ENCODE data around the gene PARG.

Gene PARG

GRCh38 chr10:49783645-49784044 is 158.2 kb downstream of the PARG start:
- Histone ChIP-seq H3K36me3 (replicated peaks; ENCODE audit: insufficient read depth, low read length) (no peaks in the 10 kb centered on the region), H3K9me2 (replicated peaks; ENCODE audit: insufficient read depth, low read length) (no peaks in the 10 kb centered on the region), H3F3A (ENCODE audit: insufficient read depth, low read length) (no peaks in the 10 kb centered on the region), H3K9me3 (replicated peaks; ENCODE audit: insufficient read depth, low read length) (no peaks in the 10 kb centered on the region), H4K20me1 (ENCODE audit: insufficient read depth, low read length) (no peaks in the 10 kb centered on the region), H3K4me2 (ENCODE audit: low read depth, low read length) (no peak overlapping the region), H2AFZ (ENCODE audit: low read length) (no peak overlapping the region), H3K27ac (ENCODE audit: low read length) (no peak overlapping the region), H3K4me1 (ENCODE audit: low read length) (no peaks in the 10 kb centered on the region), H3K4me3 (ENCODE audit: low read length) (no peak overlapping the region), H3K79me2 (ENCODE audit: low read length) (no peaks in the 10 kb centered on the region), H3K27me3 (replicated peaks; ENCODE audit: insufficient read depth, low read length) (no peaks in the 10 kb centered on the region), H3K9ac (ENCODE audit: low read length) (no peak overlapping the region)
- no peak for DNase-seq
- TF ChIP-seq EZH2phosphoT487 (IDR thresholded peaks at IDR 0.05; ENCODE audit: low read length) (no peak), CTCF (IDR thresholded peaks at IDR 0.05; ENCODE audit: low read length) (no peak), EZH2 (optimal IDR thresholded peaks at IDR 0.05; ENCODE audit: low read depth, low read length) (no peak)

DNA sequence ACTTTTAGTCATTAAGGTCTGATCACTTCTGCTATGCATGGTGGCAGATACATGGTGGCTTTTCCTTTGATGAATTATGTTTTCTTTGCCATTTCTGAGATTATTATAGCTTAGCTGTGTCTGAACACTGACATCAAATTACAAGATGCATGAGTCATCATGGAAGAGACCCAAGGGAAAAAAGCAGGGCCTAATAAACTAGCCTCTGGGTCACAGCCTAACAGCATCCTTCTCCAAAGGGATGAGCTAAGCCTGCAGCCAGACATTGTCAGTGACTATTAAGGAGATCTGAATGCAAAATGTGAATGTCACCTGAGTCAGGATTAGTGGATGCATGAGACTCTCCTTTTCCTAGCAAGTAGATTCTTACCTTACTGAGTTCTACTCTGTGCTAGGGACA is 160.6 kb downstream of the PARG start:
- Histone ChIP-seq H3K4me2 (ENCODE audit: low read depth, low read length) (no peak overlapping the region), H3K79me2 (ENCODE audit: low read length) (no peaks in the 10 kb centered on the region), H3K27ac (ENCODE audit: low read length) (no peak overlapping the region), H3K27me3 (replicated peaks; ENCODE audit: insufficient read depth, low read length) (no peaks in the 10 kb centered on the region), H3K9ac (ENCODE audit: low read length) (no peak overlapping the region), H3F3A (ENCODE audit: insufficient read depth, low read length) (no peaks in the 10 kb centered on the region), H3K9me3 (replicated peaks; ENCODE audit: insufficient read depth, low read length) (no peaks in the 10 kb centered on the region), H3K9me2 (replicated peaks; ENCODE audit: insufficient read depth, low read length) (no peaks in the 10 kb centered on the region), H3K4me1 (ENCODE audit: low read length) (no peaks in the 10 kb centered on the region), H2AFZ (ENCODE audit: low read length) (no peak overlapping the region), H4K20me1 (ENCODE audit: insufficient read depth, low read length) (no peaks in the 10 kb centered on the region), H3K36me3 (replicated peaks; ENCODE audit: insufficient read depth, low read length) (no peaks in the 10 kb centered on the region), H3K4me3 (ENCODE audit: low read length) (no peak overlapping the region)
- DNase-seq: no peak
- no peak for TF ChIP-seq EZH2 (optimal IDR thresholded peaks at IDR 0.05; ENCODE audit: low read depth, low read length)
- no peak for TF ChIP-seq EZH2phosphoT487 (IDR thresholded peaks at IDR 0.05; ENCODE audit: low read length)
- TF ChIP-seq CTCF (IDR thresholded peaks at IDR 0.05; ENCODE audit: low read length): no peak

- Histone ChIP-seq H3K4me2 (ENCODE audit: low read depth, low read length) (no peak overlapping the region), H3K36me3 (replicated peaks; ENCODE audit: insufficient read depth, low read length) (no peaks in the 10 kb centered on the region), H3K9me3 (replicated peaks; ENCODE audit: insufficient read depth, low read length) (no peaks in the 10 kb centered on the region), H2AFZ (ENCODE audit: low read length) (no peak overlapping the region), H3F3A (ENCODE audit: insufficient read depth, low read length) (no peaks in the 10 kb centered on the region), H3K27ac (ENCODE audit: low read length) (no peak overlapping the region), H3K27me3 (replicated peaks; ENCODE audit: insufficient read depth, low read length) (no peaks in the 10 kb centered on the region), H3K79me2 (ENCODE audit: low read length) (no peaks in the 10 kb centered on the region), H3K9me2 (replicated peaks; ENCODE audit: insufficient read depth, low read length) (no peaks in the 10 kb centered on the region), H3K4me3 (ENCODE audit: low read length) (no peak overlapping the region), H3K4me1 (ENCODE audit: low read length) (no peaks in the 10 kb centered on the region), H4K20me1 (ENCODE audit: insufficient read depth, low read length) (no peaks in the 10 kb centered on the region), H3K9ac (ENCODE audit: low read length) (no peak overlapping the region)
- TF ChIP-seq EZH2 (optimal IDR thresholded peaks at IDR 0.05; ENCODE audit: low read depth, low read length) (no peak), CTCF (IDR thresholded peaks at IDR 0.05; ENCODE audit: low read length) (no peak), EZH2phosphoT487 (IDR thresholded peaks at IDR 0.05; ENCODE audit: low read length) (no peak)
- no peak for DNase-seq
Observed at GRCh38 chr10:49778197-49778596, 163.6 kb downstream of the PARG start.

All from MM.1S (cell line).